ENCODE measurements around the gene TEX10.

GRCh38 chr9:100341889-100342288, 10.9 kb downstream of the TEX10 start:
- TF ChIP-seq CTCF (conservative IDR thresholded peaks at IDR 0.05): no peak
- TF ChIP-seq ZFX (IDR thresholded peaks at IDR 0.05): no peak

Data from C4-2B (cell line).